Measurements from ENCODE around the gene YAP1. TPM values are rescaled to one million over a fixed set of nuclear protein-coding genes. Genes with fewer than 3 reads are reported as not detected.
A peak's percentile ranks its signal among the peaks of the same experiment; 100 is the strongest.
"Not testable (repeated sequence)": the region's sequence is repeated elsewhere in the genome, so short reads cannot be mapped to it uniquely, and the experiment has no call there.

Gene YAP1
- total and polyA plus RNA-seq, 5 experiments from 2014 or later, result not detected

DNA sequence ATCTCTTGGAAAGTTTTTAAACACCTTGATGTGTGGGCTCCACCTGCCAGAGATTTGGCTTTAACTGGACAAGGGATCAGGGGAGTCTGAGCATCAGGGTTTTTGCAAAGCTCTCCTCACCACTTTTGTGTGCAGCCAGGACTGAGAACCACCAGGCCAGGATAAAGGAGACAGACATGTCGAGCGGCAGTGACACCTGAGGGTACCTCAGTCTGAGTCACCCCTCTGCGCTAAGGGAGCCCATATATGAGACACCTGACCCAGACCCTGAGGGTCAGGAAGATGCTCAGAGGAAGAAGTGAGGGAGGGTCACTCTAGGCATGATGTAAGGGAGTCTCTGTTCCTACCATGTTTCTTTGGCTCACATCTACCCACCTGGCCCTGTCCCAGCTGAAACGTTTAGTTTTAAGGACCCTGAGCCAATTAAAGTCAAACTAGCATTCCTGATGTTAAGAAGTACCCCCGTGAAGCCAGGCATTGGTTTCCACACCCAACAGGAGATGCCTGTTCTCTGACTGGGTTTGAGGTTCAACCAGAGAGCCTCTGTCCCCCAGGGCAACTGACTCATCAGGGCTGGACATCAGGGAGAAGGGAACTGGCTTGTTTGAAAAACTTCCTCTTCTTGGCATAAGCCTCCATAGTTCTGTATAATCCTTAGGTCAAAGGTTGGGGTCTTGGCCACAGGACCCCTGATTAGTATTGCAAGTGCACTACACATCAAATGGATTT, 134.6 kb downstream of the YAP1 start:
- no peak for DNase-seq
- no peaks in the 10 kb centered on the region for H3K36me3 Mint-ChIP-seq
- H3K4me3 Mint-ChIP-seq, result no peak overlapping the region
- H3K27ac Mint-ChIP-seq, result peak overlapping the region in 1 of 10 donors; percentile 43
- no peak for ATAC-seq
- peaks cover under 1 to 11% (median 4%) of the 10 kb centered on the region in 5 donors for H3K27me3 Mint-ChIP-seq
- H3K9me3 Mint-ChIP-seq, result peaks cover 0 to 7% (median 0%) of the 10 kb centered on the region in 9 donors
- H3K4me1 Mint-ChIP-seq, result peaks cover 0 to 4% (median 0%) of the 10 kb centered on the region in 4 donors
- POLR2A ChIA-PET, result no interaction called here

DNA sequence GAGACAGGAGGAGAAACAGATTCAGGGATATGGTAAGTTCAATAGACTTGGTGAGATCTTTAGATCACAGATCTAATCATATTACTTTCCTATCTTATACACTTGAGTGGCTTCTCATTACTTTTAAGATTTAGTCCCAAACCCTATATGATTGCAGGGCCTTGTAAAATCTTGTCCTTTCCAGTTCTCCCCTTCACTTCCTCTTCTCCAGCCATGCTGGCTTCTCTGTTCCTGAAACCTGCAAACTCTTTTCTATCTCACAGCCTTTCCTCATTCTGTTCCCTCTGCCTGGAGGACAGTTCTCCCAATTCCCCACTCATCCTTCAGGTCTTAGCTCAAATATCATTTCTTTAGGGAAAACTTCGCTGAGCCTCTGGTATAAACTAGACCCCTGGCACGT, 141.2 kb downstream of the YAP1 start:
- DNase-seq, result no peak
- ATAC-seq, result no peak
- no peak overlapping the region for H3K4me3 Mint-ChIP-seq
- H3K9me3 Mint-ChIP-seq, result peaks cover 0 to 2% (median 0%) of the 10 kb centered on the region in 9 donors
- H3K27ac Mint-ChIP-seq, result no peak overlapping the region
- POLR2A ChIA-PET, result no interaction called here
- H3K4me1 Mint-ChIP-seq, result no peaks in the 10 kb centered on the region
- H3K36me3 Mint-ChIP-seq, result no peaks in the 10 kb centered on the region
- no peaks in the 10 kb centered on the region for H3K27me3 Mint-ChIP-seq

DNA sequence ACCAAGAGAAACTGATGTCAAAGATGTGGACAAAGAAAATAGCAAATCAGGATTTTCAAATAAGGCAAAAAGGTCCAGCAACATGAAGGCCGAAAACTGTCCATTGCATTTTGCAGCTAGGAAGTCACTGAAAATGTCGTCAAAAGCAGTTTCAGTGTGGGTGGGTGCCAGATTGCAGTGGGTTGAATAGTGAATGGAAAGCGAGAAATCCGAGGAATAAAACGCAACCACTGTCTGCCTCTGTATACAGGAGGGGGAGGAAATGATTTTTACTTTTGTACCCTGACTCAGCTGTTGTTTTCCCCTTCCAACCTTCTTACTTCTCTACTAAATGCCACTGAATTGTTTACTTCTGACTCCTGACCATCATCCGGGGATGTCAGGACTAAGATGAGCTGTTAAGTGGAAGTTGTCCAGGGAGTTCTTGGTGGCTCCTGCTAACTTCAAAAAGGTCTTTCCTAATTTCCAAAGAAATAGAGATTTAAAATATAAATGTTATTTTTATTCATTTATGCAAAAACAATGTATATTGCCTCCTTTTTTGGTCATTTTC, 142.2 kb downstream of the YAP1 start:
- H3K4me1 Mint-ChIP-seq, result no peaks in the 10 kb centered on the region
- H3K4me3 Mint-ChIP-seq, result no peak overlapping the region
- POLR2A ChIA-PET, result no interaction called here
- DNase-seq, result no peak
- H3K27me3 Mint-ChIP-seq, result no peaks in the 10 kb centered on the region
- peaks cover 0 to 2% (median 0%) of the 10 kb centered on the region in 9 donors for H3K9me3 Mint-ChIP-seq
- ATAC-seq, result no peak
- H3K36me3 Mint-ChIP-seq, result no peaks in the 10 kb centered on the region
- no peak overlapping the region for H3K27ac Mint-ChIP-seq

DNA sequence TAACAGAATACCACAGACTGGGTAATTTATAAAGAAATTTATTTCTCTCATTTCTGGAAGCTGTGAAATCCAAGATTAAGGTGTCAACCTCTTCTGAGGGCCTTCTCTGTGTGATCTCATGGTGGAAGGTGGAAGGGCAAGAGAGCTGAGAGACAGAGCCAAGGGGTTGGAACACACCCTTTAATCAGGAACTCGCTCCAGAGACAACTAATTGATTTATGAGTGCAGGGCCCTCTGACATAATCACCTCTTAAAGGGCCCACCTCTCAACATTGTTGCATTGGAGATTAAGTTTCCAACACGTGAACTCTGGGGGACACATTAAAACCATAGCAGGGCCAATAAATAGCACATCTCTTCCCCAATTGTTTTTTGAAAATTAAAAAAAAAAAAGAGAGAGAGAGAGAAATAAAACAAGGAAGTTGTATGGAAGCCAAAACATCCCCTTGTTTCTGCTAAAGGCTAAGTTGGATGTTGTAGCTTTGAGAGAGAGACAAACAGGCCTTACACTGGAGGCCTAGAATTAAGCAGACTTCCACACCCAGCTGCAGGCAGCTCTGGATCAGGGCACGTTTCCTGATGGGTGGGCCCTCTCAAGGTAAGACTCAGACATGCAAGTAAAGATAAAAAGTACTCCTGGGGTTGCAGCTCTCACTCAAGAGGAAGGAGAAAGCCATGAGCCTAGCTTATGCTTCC, 142.9 kb downstream of the YAP1 start:
- no peaks in the 10 kb centered on the region for H3K27me3 Mint-ChIP-seq
- no peak overlapping the region for H3K27ac Mint-ChIP-seq
- H3K4me1 Mint-ChIP-seq, result no peaks in the 10 kb centered on the region
- no peaks in the 10 kb centered on the region for H3K36me3 Mint-ChIP-seq
- POLR2A ChIA-PET, result no interaction called here
- ATAC-seq (no peak), DNase-seq (no peak)
- peaks cover 0 to 2% (median 0%) of the 10 kb centered on the region in 9 donors for H3K9me3 Mint-ChIP-seq
- no peak overlapping the region for H3K4me3 Mint-ChIP-seq

DNA sequence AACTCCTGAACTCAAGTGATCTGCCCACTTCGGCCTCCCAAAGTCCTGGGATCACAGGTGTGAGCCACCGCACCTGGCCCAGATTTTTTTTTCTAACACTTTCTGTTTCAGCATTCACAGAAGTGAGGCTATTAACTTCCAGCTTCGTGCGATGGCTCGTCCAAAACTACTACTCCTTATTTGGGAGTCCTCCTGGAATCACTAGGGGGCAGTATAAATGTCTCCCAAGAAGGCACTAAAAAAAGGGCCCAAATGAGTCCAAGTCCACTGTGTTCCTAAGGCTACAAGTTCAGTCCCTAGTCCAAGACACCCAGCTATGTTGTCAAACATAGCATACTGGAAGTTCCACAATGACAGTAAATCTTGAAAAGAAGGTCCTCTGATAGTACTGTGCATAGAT, 143.8 kb downstream of the YAP1 start:
- no peaks in the 10 kb centered on the region for H3K9me3 Mint-ChIP-seq
- DNase-seq (no peak), ATAC-seq (no peak)
- H3K36me3 Mint-ChIP-seq, result no peaks in the 10 kb centered on the region
- no peaks in the 10 kb centered on the region for H3K4me1 Mint-ChIP-seq
- H3K4me3 Mint-ChIP-seq, result no peak overlapping the region
- no peak overlapping the region for H3K27ac Mint-ChIP-seq
- POLR2A ChIA-PET, result no interaction called here
- H3K27me3 Mint-ChIP-seq, result no peaks in the 10 kb centered on the region

DNA sequence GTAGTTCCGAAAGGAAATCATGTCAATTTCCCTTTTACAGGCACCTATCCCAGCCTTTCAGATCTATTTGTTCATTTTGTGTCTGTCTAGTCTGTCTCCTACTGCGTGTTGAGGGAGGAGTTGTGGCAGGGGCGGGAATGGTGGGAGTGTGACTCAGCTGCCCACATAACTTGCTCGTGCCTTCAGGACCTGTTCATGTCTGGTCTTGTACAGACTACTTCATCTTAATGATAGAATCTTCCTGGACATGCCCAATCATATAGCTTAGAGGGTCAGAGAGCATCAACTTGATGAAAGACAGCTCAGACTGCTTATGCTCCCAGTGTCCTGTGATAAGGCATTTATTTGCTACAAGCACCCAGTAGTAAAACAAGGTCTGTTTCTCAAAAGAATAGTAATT, 146.0 kb downstream of the YAP1 start:
- Mint-ChIP-seq H3K27me3 (no peaks in the 10 kb centered on the region), H3K4me1 (no peaks in the 10 kb centered on the region), H3K36me3 (no peaks in the 10 kb centered on the region), H3K4me3 (no peak overlapping the region), H3K9me3 (no peaks in the 10 kb centered on the region), H3K27ac (no peak overlapping the region)
- ATAC-seq (no peak), DNase-seq (no peak)
- POLR2A ChIA-PET, result no interaction called here

DNA sequence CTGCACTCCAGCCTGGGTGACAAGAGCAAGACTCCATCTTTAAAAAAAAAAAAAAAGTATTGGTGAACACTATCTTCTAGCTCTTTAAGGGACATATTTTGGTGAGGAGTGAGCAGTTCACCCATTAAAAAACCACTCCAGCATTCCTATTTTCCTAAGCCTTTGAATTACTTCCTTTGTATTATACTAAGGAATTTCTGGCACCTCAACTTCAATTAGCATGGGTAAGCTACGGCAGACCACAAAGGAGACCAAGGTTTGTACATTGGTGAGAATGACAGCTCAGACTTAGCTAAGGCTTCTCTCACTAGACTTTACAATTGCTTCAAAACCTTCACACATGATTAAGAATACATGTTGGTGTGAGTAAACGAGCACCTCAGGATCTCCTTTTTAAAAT, 150.0 kb downstream of the YAP1 start:
- no peaks in the 10 kb centered on the region for H3K36me3 Mint-ChIP-seq
- H3K27me3 Mint-ChIP-seq, result no peaks in the 10 kb centered on the region
- H3K4me3 Mint-ChIP-seq, result no peak overlapping the region
- no peak overlapping the region for H3K27ac Mint-ChIP-seq
- POLR2A ChIA-PET, result no interaction called here
- no peaks in the 10 kb centered on the region for H3K9me3 Mint-ChIP-seq
- ATAC-seq (no peak), DNase-seq (no peak)
- H3K4me1 Mint-ChIP-seq, result no peaks in the 10 kb centered on the region

DNA sequence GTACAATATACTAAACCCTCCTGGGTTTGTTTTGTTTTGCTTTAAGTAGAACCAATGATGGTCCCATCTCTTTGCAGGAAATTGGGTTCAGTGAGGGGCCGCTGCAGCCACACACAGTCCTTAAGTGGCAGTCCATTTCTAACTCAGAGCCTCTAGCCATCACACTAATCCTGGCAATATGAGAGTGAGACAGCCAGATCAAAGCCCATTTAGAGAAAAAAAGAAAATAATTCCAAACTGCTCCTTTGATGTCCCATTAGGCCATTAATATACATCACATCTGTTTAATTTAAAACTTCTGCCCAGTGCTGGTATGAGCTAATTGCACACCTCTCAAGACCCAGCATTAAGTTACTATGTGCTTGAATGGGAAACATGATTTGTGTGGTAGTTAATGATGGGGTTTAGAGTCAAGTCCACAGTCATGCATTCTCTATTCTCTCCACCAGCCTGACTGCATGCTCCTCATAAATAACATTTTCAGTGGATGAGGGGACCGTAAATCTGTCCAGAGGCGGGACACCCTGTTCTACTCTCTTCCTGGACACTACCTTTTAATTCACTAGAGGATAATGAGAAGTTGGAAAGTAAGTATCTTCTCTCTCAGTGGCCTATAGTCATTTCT, 153.2 kb downstream of the YAP1 start:
- POLR2A ChIA-PET, result no interaction called here

DNA sequence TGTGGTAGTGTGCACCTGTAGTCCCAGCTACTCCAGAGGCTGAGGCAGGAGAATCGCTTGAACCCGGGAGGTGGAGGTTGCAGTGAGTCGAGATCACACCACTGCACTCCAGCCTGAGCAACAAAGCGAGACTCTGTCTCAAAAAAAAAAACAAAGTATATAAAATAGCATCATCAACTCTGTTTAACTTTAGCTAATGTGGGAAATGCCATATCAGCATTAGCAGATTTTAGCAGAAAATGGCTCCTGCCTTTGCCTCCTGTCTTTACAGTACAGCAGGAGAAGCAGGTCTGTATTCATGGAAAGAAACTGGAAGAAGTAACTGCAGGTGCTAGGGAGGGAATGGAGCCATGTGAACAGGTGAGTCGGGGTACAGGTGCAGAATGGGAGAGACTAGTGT, 154.5 kb downstream of the YAP1 start:
- POLR2A ChIA-PET, H3K4me3 Mint-ChIP-seq, H3K36me3 Mint-ChIP-seq, H3K27ac Mint-ChIP-seq, ATAC-seq, H3K9me3 Mint-ChIP-seq, H3K27me3 Mint-ChIP-seq, DNase-seq: not testable (repeated sequence)
- H3K4me1 Mint-ChIP-seq, result peaks cover 10 to 21% (median 16%) of the 10 kb centered on the region in 4 donors

More for the DNA sequence above, 153.2 kb downstream of the YAP1 start:
- H3K27me3 Mint-ChIP-seq, result no peaks in the 10 kb centered on the region
- no peaks in the 10 kb centered on the region for H3K36me3 Mint-ChIP-seq
- H3K9me3 Mint-ChIP-seq, result no peaks in the 10 kb centered on the region
- no peak overlapping the region for H3K4me3 Mint-ChIP-seq
- peaks cover 3 to 9% (median 6%) of the 10 kb centered on the region in 4 donors for H3K4me1 Mint-ChIP-seq
- H3K27ac Mint-ChIP-seq, result no peak overlapping the region
- no peak for DNase-seq
- no peak for ATAC-seq

DNA sequence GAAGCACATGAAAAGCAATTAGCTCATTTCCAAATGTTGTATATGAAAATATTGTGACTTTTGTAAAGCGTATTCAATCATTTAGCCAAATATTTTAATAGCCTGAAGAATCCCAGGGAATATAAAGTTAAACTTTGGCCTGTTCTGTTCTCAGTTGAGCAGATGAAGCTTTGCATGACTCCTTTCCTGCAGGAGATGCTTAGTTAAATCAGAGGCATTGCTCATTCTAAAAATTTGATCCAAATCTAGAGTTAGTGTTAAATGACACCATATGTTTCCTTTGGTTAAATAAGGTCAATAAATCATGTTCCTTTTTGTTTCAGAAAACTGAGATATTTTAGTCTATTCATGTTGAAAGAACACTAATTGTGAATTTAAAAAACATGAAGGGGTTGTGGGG, 155.9 kb downstream of the YAP1 start:
- peaks cover 0 to 11% (median 0%) of the 10 kb centered on the region in 5 donors for H3K27me3 Mint-ChIP-seq
- H3K9me3 Mint-ChIP-seq, result no peaks in the 10 kb centered on the region
- POLR2A ChIA-PET, result interaction anchor here (0.7 kb wide), 1 partner anchor 212 kb away, joined by 6 read pairs; no protein-coding TSS in a partner anchor
- no peaks in the 10 kb centered on the region for H3K36me3 Mint-ChIP-seq
- ATAC-seq (no peak), DNase-seq (no peak)
- peak overlapping the region in 3 of 10 donors; percentile 15 to 71 (median 65) for H3K27ac Mint-ChIP-seq
- H3K4me3 Mint-ChIP-seq, result no peak overlapping the region
- peaks cover 15 to 30% (median 26%) of the 10 kb centered on the region in 4 donors for H3K4me1 Mint-ChIP-seq

DNA sequence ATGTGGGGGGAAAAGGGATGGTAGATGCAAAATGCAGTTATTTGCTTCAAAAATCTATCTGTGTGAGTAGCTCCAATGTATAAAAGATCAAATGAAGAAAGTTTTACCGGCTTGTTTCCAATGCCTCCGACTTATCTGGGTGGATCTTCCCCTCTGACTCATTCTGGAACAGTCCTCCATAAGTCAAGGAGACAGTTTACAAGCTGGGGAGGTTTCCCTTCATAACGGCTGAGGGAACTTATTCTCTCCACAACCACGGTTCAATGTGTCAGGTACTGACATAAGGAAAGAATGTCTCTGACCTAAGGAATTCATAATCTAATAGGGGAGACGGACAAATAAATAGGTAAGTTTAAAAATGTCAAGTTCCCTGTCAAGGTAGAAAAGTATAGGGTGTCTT, 157.4 kb downstream of the YAP1 start:
- no peak for ATAC-seq

DNA sequence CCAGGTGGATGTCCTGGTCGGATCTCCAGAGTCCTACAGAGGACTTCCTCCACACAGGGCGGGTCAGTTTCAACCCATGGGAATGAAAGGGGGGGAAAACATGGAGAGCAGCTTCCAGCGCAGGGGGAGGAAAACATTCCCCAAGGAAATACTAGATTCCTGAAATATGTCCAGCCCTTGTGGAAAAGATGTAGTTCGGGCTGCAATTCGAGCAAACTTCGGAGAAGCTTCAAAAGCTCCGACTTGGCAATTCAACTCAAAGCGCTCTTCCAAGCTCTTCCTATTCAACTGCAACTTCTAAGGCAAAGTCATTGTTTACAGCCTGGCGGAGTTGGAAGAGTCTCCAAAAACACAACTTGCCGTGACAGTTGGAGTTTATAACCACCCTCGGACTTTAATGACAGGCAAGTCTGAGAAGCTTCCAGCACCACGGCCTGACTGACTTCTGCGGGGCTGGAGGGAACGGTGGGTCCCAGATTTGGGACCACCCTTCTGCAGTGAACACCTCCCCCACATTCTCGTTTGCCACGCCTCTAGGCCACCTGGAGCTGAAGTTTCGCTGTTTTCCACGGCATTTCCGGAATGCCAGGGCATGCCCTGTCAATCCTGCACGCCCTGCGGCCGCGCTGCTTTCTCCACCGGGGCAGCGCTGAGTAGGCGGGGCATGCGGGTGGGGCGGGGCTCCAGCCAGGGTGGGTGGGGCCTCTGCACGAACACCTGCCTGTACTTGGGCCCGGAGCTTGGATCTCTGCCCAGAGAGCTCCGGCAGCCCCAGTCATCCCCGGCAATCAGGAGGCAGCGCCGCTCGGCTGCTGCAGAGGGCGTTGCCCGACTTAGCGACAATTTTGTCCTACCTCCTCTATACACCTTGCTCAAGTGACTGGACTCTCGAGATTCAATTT, 158.1 kb downstream of the YAP1 start:
- POLR2A ChIA-PET, result interaction anchor here (1.1 kb wide), 1 partner anchor 19 kb away, joined by 3 read pairs; no protein-coding TSS in a partner anchor
- DNase-seq, result peak; percentile 61 to 90 (median 80)
- peak overlapping the region; percentile 42 to 93 (median 72) for H3K27ac Mint-ChIP-seq
- H3K4me3 Mint-ChIP-seq, result peak overlapping the region; percentile 67 to 92 (median 80)
- H3K9me3 Mint-ChIP-seq, result no peaks in the 10 kb centered on the region
- H3K36me3 Mint-ChIP-seq, result no peaks in the 10 kb centered on the region
- peaks cover 0 to 18% (median 0%) of the 10 kb centered on the region in 5 donors for H3K27me3 Mint-ChIP-seq
- H3K4me1 Mint-ChIP-seq, result peaks cover 22 to 36% (median 30%) of the 10 kb centered on the region in 4 donors
- ATAC-seq, result peak; percentile 98 to 99

More for the DNA sequence above, 157.4 kb downstream of the YAP1 start:
- POLR2A ChIA-PET, result no interaction called here
- Mint-ChIP-seq H3K27me3 (peaks cover 0 to 15% (median 0%) of the 10 kb centered on the region in 5 donors), H3K36me3 (no peaks in the 10 kb centered on the region), H3K4me1 (peaks cover 19 to 33% (median 27%) of the 10 kb centered on the region in 4 donors), H3K4me3 (peak overlapping the region in 9 of 10 donors; percentile 1 to 85 (median 69)), H3K9me3 (no peaks in the 10 kb centered on the region), H3K27ac (peak overlapping the region in 5 of 10 donors; percentile 25 to 69 (median 53))
- DNase-seq, result no peak
